SK-N-SH treated with all-trans-retinoic acid at 6 μM for 48 hours (cell line): ENCODE measurements around the gene MACC1.

Experiments used
- ATAC-seq: fragments of 200-7000 bp; cut with Tn5 transposase; 3 replicates; pipeline ENCODE4 v1.9.1; 2020; ENCODE audit warnings: mild to moderate bottlenecking, moderate library complexity
- ARNTL ChIP-seq: fragments of 450-650 bp; formaldehyde crosslinking; IDR thresholded peaks from 2 replicates; pipeline ENCODE4 v1.5.0; 2020; ENCODE audit warnings: low read depth, mild to moderate bottlenecking, moderate library complexity, borderline replicate concordance
- CREB5 ChIP-seq: fragments of 250-450 bp; sonication (Bioruptor Pico); IDR thresholded peaks from 2 replicates; pipeline ENCODE4 v1.5.1; 2020; ENCODE audit warnings: low read depth, mild to moderate bottlenecking, moderate library complexity
- CSRNP3 ChIP-seq: fragments of 250-450 bp; sonication (Bioruptor Pico); IDR thresholded peaks from 2 replicates; pipeline ENCODE4 v1.5.1; 2021; ENCODE audit warnings: mild to moderate bottlenecking, moderate library complexity
- GLIS3 ChIP-seq: fragments of 250-450 bp; sonication (Bioruptor Pico); IDR thresholded peaks from 2 replicates; pipeline ENCODE4 v1.5.0; 2020; ENCODE audit warnings: mild to moderate bottlenecking, moderate library complexity
- ISL1 ChIP-seq: fragments of 250-450 bp; sonication (Bioruptor Pico); IDR thresholded peaks from 2 replicates; pipeline ENCODE4 v2.1.2; 2022; ENCODE audit warnings: mild to moderate bottlenecking, moderate library complexity
- OSR1 ChIP-seq: fragments of 250-450 bp; sonication (Bioruptor Pico); IDR thresholded peaks from 2 replicates; pipeline ENCODE4 v1.8.0; 2022; ENCODE audit warnings: moderate library complexity, mild to moderate bottlenecking, inconsistent platforms
- PATZ1 ChIP-seq: fragments of 250-450 bp; sonication (Bioruptor Pico); IDR thresholded peaks from 2 replicates; pipeline ENCODE4 v1.8.0; 2020; ENCODE audit warnings: mild to moderate bottlenecking, moderate library complexity, borderline replicate concordance
- POU6F1 ChIP-seq: fragments of 250-450 bp; sonication (Bioruptor Pico); IDR thresholded peaks from 2 replicates; pipeline ENCODE4 v1.8.0; 2021; ENCODE audit warnings: low read depth, mild to moderate bottlenecking, moderate library complexity, borderline replicate concordance
- PPARA ChIP-seq: fragments of 250-450 bp; sonication (Bioruptor Pico); IDR thresholded peaks from 2 replicates; pipeline ENCODE4 v1.5.0; 2020; ENCODE audit warnings: mild to moderate bottlenecking, borderline replicate concordance
- RARB ChIP-seq: fragments of 250-450 bp; sonication (Bioruptor Pico); IDR thresholded peaks from 2 replicates; pipeline ENCODE4 v1.8.0; 2021; ENCODE audit warnings: mild to moderate bottlenecking, moderate library complexity
- SNAI2 ChIP-seq: fragments of 250-450 bp; sonication (Bioruptor Pico); IDR thresholded peaks from 2 replicates; pipeline ENCODE4 v1.5.0; 2020; ENCODE audit warnings: mild to moderate bottlenecking, moderate library complexity
- TCF4 ChIP-seq: fragments of 250-450 bp; sonication (Bioruptor Pico); IDR thresholded peaks from 2 replicates; pipeline ENCODE4 v1.8.0; 2021; ENCODE audit warnings: mild to moderate bottlenecking, moderate library complexity, borderline replicate concordance
- TOX ChIP-seq: fragments of 250-450 bp; sonication (Bioruptor Pico); IDR thresholded peaks from 2 replicates; pipeline ENCODE4 v1.8.0; 2021; ENCODE audit warnings: mild to moderate bottlenecking, moderate library complexity, borderline replicate concordance
- TSHZ2 ChIP-seq: fragments of 250-450 bp; sonication (Bioruptor Pico); IDR thresholded peaks from 2 replicates; pipeline ENCODE4 v1.5.0; 2020; ENCODE audit warnings: mild to moderate bottlenecking, moderate library complexity
- ZC3H10 ChIP-seq: fragments of 250-450 bp; sonication (Bioruptor Pico); IDR thresholded peaks from 2 replicates; pipeline ENCODE4 v1.5.1; 2021; ENCODE audit warnings: mild to moderate bottlenecking, moderate library complexity
- ZFP3 ChIP-seq: fragments of 250-450 bp; sonication (Bioruptor Pico); IDR thresholded peaks from 2 replicates; pipeline ENCODE4 v1.5.0; 2020; ENCODE audit warnings: mild to moderate bottlenecking, moderate library complexity
- ZFP30 ChIP-seq: fragments of 450-650 bp; formaldehyde crosslinking; IDR thresholded peaks from 2 replicates; pipeline ENCODE4 v1.5.0; 2022; ENCODE audit warnings: mild to moderate bottlenecking, moderate library complexity
- ZNF565 ChIP-seq: fragments of 450-650 bp; formaldehyde crosslinking; conservative IDR thresholded peaks from 2 replicates; pipeline ENCODE4 v1.5.0; 2020; ENCODE audit warnings: low read depth, mild to moderate bottlenecking, moderate library complexity
- ZNF70 ChIP-seq: fragments of 450-650 bp; formaldehyde crosslinking; IDR thresholded peaks from 2 replicates; pipeline ENCODE4 v1.5.0; 2020; ENCODE audit warnings: mild to moderate bottlenecking, moderate library complexity
- ZNF8 ChIP-seq: fragments of 450-650 bp; formaldehyde crosslinking; IDR thresholded peaks from 2 replicates; pipeline ENCODE4 v1.5.0; 2020; ENCODE audit warnings: mild to moderate bottlenecking, moderate library complexity

Gene MACC1

GRCh38 chr7:20114468-20114867 lies 102.7 kb downstream of the MACC1 start:
- TF ChIP-seq TSHZ2 (CRISPR knock-in tag) = no peak
- no peak for TF ChIP-seq PPARA (CRISPR knock-in tag)
- no peak for TF ChIP-seq RARB (CRISPR knock-in tag)
- TF ChIP-seq ISL1 (CRISPR knock-in tag) = no peak
- no peak for TF ChIP-seq ZNF565 (CRISPR knock-in tag)
- no peak for TF ChIP-seq TCF4 (CRISPR knock-in tag)
- no peak for TF ChIP-seq ZC3H10 (CRISPR knock-in tag)
- no peak for TF ChIP-seq GLIS3 (CRISPR knock-in tag)
- no peak for TF ChIP-seq ZNF8 (CRISPR knock-in tag)
- TF ChIP-seq TOX = no peak
- TF ChIP-seq ZFP30 (CRISPR knock-in tag) = no peak
- no peak for TF ChIP-seq ZNF70 (CRISPR knock-in tag)
- TF ChIP-seq, all 23 proteins: peak for 0
- ATAC-seq = no peak

GRCh38 chr7:20113427-20114027 lies 103.7 kb downstream of the MACC1 start:
- TF ChIP-seq PPARA (CRISPR knock-in tag) (no peak), ZNF8 (CRISPR knock-in tag) (no peak), TCF4 (CRISPR knock-in tag) (no peak), ZFP3 (CRISPR knock-in tag) (no peak), CREB5 (CRISPR knock-in tag) (no peak)
- TF ChIP-seq, all 23 proteins: peak for 0
- no peak for ATAC-seq

- no peak for TF ChIP-seq ZNF565 (CRISPR knock-in tag)
- TF ChIP-seq ISL1 (CRISPR knock-in tag) = no peak
- no peak for TF ChIP-seq TCF4 (CRISPR knock-in tag)
- TF ChIP-seq ZC3H10 (CRISPR knock-in tag) = no peak
- TF ChIP-seq PATZ1 = no peak
- no peak for TF ChIP-seq SNAI2 (CRISPR knock-in tag)
- ATAC-seq = no peak
Observed at GRCh38 chr7:20112696-20113095, 104.5 kb downstream of the MACC1 start.

- no peak for ATAC-seq
- no peak for TF ChIP-seq PPARA (CRISPR knock-in tag)
- no peak for TF ChIP-seq TSHZ2 (CRISPR knock-in tag)
- no peak for TF ChIP-seq POU6F1 (CRISPR knock-in tag)
- no peak for TF ChIP-seq TOX
- TF ChIP-seq OSR1 = no peak
- no peak for TF ChIP-seq ARNTL (CRISPR knock-in tag)
- no peak for TF ChIP-seq CREB5 (CRISPR knock-in tag)
- no peak for TF ChIP-seq TCF4 (CRISPR knock-in tag)
- no peak for TF ChIP-seq RARB (CRISPR knock-in tag)
- TF ChIP-seq ZFP30 (CRISPR knock-in tag) = no peak
- TF ChIP-seq CSRNP3 (CRISPR knock-in tag) = no peak
Observed at GRCh38 chr7:20111821-20112542, 105.2 kb downstream of the MACC1 start.
